RWPE2 (cell line): ENCODE results near the gene TMEM217.
"Not testable (repeated sequence)": the region's sequence is repeated elsewhere in the genome, so short reads cannot be mapped to it uniquely, and the experiment has no call there.

Source experiments
- ATAC-seq: fragments of 200-7000 bp; cut with Tn5 transposase; 3 replicates; pipeline ENCODE4 v1.9.1; 2021; ENCODE audit warnings: low read depth
- DNase-seq: peaks from one replicate; pipeline ENCODE4 v3.0.0-alpha.2; 2020; ENCODE audit warnings: low spot score
- H3K27ac ChIP-seq: fragments of 450-650 bp; 2 replicates; pipeline ENCODE4 v1.5.1; 2017; ENCODE audit warnings: mild to moderate bottlenecking; ENCODE audit not compliant: poor library complexity, severe bottlenecking
- H3K27me3 ChIP-seq: fragments of 250-450 bp; sonication (Bioruptor Pico); 2 replicates; pipeline ENCODE4 v1.5.1; 2021; ENCODE audit warnings: mild to moderate bottlenecking, moderate library complexity; ENCODE audit not compliant: insufficient read depth, poor library complexity, severe bottlenecking
- H3K36me3 ChIP-seq: fragments of 250-450 bp; sonication (Bioruptor Pico); 2 replicates; pipeline ENCODE4 v1.5.1; 2020; ENCODE audit warnings: low read depth, mild to moderate bottlenecking, moderate library complexity
- H3K4me1 ChIP-seq: fragments of 250-450 bp; sonication (Bioruptor Pico); 2 replicates; pipeline ENCODE4 v1.5.1; 2021; ENCODE audit warnings: mild to moderate bottlenecking, moderate library complexity; ENCODE audit not compliant: insufficient read depth, poor library complexity, severe bottlenecking
- H3K4me3 ChIP-seq: fragments of 250-450 bp; sonication (Bioruptor Pico); 2 replicates; pipeline ENCODE4 v1.5.1; 2021; ENCODE audit warnings: mild to moderate bottlenecking, moderate library complexity; ENCODE audit not compliant: severe bottlenecking
- H3K9me3 ChIP-seq: fragments of 250-450 bp; sonication (Bioruptor Pico); 2 replicates; pipeline ENCODE4 v1.5.1; 2021; ENCODE audit warnings: mild to moderate bottlenecking, moderate library complexity; ENCODE audit not compliant: severe bottlenecking
- CTCF ChIP-seq: fragments of 450-650 bp; IDR thresholded peaks from one replicate; pipeline ENCODE4 v1.5.1; 2017; ENCODE audit warnings: mild to moderate bottlenecking, moderate library complexity; ENCODE audit not compliant: poor library complexity, severe bottlenecking

TMEM217 gene

GRCh38 chr6:37257634-37258404 is at the start of gene TMEM217, which contains the start of gene TBC1D22B:
Gene TMEM217, minus strand, starts transcription at chr6:37258144. Its CDS starts 39,114 bp downstream, at chr6:37219030.
Gene TBC1D22B, plus strand, starts transcription at chr6:37257772. Its CDS starts 146 bp downstream, at chr6:37257918.
- H3K4me3 ChIP-seq = peak within 1 kb of the TSS; percentile 88
- no peak for TF ChIP-seq CTCF
- peak within 1 kb of the TSS; percentile 56 for H3K27ac ChIP-seq
- H3K36me3 ChIP-seq = no peaks in the 10 kb centered on the region
- DNase-seq = peak; percentile 98
- peaks cover 18% of the 10 kb centered on the region for H3K4me1 ChIP-seq
- peak; percentile 99 for ATAC-seq
- H3K27me3 ChIP-seq = no peaks in the 10 kb centered on the region
- no peaks in the 10 kb centered on the region for H3K9me3 ChIP-seq

- not testable (repeated sequence) for H3K27me3 ChIP-seq, H3K27ac ChIP-seq, H3K36me3 ChIP-seq, DNase-seq, H3K4me1 ChIP-seq, ATAC-seq, H3K9me3 ChIP-seq, H3K4me3 ChIP-seq
Measured at GRCh38 chr6:37307484-37307883, 49.5 kb upstream of the TMEM217 start.

GRCh38 chr6:37306624-37307222 is 48.8 kb upstream of the TMEM217 start:
- ATAC-seq (no peak), DNase-seq (no peak)
- no peak for TF ChIP-seq CTCF
- no peak overlapping the region for H3K4me3 ChIP-seq
- peaks cover 8% of the 10 kb centered on the region for H3K36me3 ChIP-seq
- H3K27me3 ChIP-seq = no peaks in the 10 kb centered on the region
- H3K9me3 ChIP-seq = no peaks in the 10 kb centered on the region
- no peak overlapping the region for H3K27ac ChIP-seq
- H3K4me1 ChIP-seq = peaks cover 8% of the 10 kb centered on the region

- H3K27ac ChIP-seq = no peak overlapping the region
- ATAC-seq = peak; percentile 74
- peaks cover 11% of the 10 kb centered on the region for H3K36me3 ChIP-seq
- peaks cover 8% of the 10 kb centered on the region for H3K4me1 ChIP-seq
- H3K9me3 ChIP-seq = no peaks in the 10 kb centered on the region
- no peaks in the 10 kb centered on the region for H3K27me3 ChIP-seq
- no peak overlapping the region for H3K4me3 ChIP-seq
- TF ChIP-seq CTCF = no peak
- no peak for DNase-seq
Measured at GRCh38 chr6:37305841-37306425, 48.0 kb upstream of the TMEM217 start.

GRCh38 chr6:37304766-37305165 is 46.8 kb upstream of the TMEM217 start:
- no peak overlapping the region for H3K27ac ChIP-seq

More at GRCh38 chr6:37304766-37305165, 46.8 kb upstream of the TMEM217 start:
- ATAC-seq = no peak
- Histone ChIP-seq H3K36me3 (peaks cover 14% of the 10 kb centered on the region), H3K4me1 (peaks cover 8% of the 10 kb centered on the region), H3K4me3 (no peak overlapping the region), H3K27me3 (no peaks in the 10 kb centered on the region), H3K9me3 (no peaks in the 10 kb centered on the region)
- DNase-seq = no peak
- no peak for TF ChIP-seq CTCF
